GM19240 (cell line): ENCODE measurements around the gene RAP1GAP.
"Not testable (repeated sequence)": the region's sequence is repeated elsewhere in the genome, so short reads cannot be mapped to it uniquely, and the experiment has no call there.

Experiments used
- DNase-seq: peaks from one replicate; pipeline ENCODE4 v3.0.0; 2011; ENCODE audit warnings: low spot score; ENCODE audit not compliant: insufficient read length

Gene RAP1GAP

DNA sequence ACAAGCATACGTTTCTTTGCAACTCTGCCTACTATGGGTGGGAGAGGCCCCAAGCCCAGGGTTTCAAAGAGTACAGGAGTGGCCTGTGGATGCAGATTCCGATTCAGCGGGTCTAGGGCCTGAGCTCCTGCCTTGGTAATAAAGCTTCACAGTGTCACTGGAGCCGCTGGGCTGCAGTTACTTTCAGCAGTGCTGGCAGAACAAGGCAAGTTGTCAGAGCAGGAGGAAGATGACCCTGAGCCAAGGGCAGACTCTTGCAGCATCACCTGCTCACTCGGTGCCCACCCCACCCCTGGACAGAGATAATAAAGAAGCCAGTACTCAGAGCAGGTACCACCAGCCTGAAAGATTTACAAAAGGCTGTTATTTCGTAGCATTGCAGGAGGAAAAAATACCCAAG lies 8.0 kb upstream of the RAP1GAP start:
- DNase-seq = no peak

DNA sequence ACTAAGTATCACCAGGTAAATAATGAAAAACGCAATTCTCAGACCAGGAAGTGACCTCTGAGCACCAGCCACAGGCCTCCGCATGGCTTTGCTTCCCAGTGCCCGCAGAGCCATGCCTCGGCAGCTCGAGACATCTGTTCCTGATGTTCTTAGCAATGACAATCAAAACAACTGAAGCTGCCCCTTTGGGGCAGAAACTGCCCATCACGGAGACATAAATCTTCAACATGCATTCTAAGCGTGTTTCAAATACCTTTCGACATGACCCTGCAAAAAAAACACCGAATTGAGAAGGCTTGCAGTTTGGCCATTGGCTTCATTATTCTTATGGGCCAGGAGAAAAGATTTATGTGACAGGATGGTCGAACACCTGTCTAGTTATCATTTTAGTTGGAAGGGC lies 5.8 kb upstream of the RAP1GAP start:
- no peak for DNase-seq

DNA sequence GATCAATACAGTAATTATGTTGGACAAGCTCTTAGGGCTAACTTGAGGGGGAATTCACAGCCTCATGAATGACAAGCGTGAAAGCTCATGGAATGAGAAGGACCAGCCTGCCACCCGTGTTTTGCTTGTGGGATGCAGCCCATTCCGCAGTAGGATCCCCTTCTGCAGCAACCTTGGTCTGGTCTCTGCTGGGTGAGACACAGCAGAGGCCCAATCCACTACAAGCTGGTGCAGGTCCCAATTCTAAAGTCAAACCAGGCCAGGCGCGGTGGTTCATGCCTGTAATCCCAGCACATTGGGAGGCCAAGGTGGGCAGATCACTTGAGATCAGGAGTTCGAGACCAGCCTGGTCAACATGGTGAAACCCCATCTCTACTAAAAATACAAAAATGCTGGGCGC lies 4.7 kb upstream of the RAP1GAP start:
- DNase-seq = not testable (repeated sequence)

DNA sequence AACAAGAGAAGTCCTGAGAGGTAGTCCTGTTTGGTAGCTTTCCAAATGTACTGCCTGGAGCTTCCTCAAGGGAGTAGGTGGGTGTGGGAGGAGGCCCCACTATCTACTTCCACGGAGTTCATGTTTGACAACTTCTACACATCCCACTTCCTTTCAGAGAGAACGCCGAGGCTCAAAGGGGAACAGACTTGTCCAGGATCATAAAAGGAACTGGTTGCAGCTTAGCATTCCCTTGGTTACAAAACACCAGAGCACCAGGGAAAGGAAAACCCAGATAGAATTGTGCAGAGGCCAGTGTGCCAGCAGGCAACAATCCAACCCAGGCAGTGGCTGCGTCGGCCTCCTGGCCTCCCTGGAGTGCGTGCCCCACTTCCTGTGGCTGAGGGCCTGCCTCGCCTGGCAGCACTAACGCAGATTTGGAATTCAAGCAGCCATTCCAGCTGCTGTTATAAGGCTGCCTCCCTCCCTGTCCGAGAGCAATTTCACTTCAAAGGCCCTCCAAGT lies 4.2 kb upstream of the RAP1GAP start:
- no peak for DNase-seq

DNA sequence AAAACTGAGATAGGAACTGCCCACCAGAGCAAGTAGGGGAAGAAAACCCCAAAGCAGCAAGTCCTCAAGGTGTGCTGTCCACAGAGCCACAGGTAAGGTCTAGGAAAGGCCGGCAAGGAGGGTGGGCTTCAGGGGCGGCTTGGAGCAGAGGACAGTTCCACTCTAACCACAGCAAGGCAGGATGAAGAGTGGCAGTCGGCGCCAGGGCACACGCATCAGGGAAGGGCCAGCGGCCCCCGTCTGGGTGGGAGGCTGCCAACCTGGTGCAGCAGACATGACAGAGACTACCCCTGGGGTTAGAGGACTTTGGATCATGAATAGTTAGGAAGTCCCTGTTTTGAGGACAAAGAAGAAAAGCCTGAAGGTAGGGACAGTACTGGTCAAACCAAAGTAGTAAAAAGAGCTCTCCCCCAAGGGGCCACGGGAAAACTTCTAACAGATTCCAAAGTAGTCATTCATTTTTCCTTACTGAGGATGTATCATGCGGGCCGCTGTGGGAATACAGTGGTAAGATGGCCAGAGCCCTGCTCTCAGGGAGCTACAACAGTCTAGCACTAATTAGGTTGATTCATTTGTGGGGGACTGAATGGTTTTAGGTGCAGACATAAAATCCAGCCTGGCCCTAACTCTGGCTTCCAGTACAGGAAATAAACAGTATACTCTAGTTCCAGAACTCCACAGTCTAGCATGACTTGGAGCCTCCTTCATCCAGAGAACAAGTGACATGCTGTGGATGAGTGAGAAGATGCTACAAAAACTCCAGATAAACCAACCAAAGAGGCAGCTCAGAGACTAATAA lies 3.5 kb upstream of the RAP1GAP start:
- DNase-seq = no peak

DNA sequence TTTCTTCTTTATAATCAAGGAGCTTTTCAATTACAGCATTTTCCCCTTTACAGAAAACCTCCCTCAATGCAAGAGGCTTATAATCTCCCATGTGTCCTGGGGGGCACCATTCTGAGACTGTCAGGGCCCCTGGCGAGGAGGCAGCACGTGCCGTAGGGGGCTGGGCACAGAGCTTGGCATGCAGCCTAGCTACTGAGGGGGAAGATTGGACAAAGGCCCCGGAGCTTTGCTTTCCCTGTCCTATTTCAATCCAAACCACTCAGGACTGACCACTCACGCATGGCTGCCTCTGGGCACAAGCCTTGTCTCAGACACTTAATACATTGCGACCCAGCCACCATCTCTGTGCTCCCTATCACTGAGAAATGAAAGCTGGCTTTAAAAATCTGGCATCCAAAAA lies 2.8 kb upstream of the RAP1GAP start:
- DNase-seq = no peak

DNA sequence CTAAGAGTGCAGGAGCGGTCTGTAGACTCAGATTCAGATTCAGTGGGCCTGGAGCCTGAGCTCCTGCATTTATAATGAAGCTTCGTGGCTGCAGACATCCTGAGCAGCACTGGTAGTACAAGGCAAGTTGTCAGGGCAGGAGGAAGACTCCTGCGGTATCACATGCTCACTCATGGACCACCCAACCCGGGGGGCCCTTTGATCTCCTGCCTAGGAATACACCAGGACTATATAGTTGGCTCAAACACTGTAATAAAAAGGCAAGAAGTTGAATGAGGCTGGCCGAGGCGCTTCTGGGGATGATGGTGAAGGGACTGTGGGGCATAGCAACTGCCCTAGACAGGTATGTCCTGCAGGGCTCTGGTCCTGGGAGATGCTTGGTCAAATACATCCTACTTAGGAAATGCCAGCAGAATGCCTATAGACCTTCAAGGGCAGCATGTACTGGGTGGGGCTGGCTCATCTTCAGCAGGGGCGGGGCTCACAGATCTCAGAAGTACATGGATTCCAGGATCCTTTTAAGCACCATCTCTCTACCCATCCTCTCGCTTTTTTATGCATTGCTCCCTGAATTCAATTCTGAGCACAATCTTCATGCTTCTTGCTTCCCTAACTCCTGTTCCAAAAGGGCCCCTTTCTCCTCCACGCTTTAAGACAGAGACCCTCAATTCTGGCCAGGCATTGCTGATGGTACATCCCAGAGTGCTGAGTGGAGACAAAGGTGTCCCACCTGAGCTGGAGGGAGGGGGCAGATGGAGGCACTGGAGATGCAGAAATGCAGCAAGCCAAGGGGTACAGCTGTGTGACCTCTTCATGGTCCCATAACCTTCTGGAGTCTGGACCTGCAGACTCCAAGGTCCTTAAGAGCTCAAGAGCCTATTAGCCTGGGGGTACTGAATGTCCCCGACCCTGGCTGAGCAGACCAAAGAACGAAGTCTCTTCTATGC lies 2.1 kb upstream of the RAP1GAP start:
- no peak for DNase-seq

DNA sequence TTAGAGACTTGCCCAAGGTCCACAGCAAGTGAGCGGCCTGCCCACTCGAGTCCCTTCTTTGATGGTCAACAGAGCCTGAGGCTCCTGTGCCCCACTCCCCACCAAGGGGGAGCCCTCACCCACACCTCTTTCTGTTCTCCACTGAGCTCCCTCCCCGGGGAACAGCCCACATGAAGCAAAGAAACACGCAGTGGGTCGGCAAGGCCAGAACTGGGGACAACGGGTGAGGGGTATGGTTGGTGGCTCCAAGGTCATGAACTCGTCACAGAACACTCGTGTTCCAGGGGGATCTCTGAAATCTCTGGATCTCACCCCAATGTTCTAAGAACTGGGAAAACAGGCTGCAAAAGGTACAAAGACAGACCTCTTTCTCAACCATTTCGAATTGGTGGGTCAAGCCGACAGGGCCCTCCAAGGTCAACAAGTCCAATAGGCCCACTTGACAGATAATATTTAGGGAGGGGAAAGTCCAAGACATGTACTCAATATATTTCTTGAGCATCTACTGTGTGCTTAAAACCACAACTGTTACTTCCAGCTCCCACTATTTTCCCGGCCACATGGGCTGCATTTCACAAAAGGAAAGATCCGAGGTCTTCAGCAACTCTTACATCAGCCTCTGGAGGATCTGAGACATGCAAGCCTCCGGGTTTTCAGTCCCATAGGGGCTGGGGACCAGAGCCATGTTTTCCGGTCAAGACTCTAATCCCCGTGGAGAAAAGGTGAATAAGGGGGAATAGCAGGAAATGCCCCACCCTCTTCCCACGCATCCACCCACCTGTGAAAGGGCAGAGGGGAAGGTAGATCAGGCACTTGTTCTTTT lies 1.1 kb upstream of the RAP1GAP start:
- no peak for DNase-seq

DNA sequence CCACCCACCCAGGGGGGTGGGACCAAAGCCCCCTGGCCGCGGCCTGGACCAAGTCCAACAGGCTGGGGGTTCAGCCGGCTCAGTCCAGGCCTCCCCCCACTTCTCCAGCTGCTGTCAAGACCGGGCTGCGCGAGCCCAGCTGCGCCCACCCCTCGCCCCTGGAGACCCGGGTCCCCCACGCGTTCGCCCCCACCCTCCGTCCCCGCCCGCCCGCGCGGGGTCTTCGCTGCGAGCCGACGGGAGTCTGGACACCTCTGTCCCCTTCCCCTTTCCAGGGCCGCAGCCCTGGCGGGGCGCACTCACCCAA lies 253 bp downstream of the RAP1GAP start:
- no peak for DNase-seq

DNA sequence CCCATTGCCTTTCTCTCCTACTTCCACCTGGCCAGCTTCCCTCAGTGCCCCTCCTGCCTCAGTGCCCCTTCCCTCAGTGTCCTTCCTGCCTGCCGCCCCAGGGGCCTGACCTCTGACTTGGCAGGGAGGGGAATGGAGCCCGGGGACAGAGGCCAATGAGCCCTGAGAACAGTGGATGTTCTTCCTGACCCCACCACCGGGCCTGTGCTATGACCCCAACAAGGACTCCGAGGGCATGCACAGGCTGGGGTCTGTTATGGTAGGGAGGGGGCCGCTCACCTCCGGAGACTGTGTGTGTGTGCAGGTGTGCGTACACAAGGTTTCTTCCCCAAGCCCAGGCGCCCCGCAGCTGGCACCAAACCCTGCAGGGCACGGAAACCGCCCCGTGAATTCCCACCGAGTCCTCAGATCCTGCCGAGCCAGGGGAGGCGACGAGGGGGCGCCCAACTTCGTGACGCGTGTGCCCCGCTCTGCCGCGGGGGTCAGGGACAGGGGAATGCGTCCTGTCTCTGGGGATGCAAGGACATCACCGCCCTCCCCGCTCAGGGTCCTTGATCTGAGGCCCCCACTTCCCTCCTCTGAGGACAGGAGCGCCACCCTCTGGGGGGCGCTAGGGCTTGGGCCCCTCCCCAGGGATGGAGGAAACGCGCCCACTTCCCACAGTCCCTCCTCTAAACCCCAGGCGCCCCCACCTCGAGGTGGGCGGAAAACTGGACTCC lies 766 bp downstream of the RAP1GAP start:
- no peak for DNase-seq

DNA sequence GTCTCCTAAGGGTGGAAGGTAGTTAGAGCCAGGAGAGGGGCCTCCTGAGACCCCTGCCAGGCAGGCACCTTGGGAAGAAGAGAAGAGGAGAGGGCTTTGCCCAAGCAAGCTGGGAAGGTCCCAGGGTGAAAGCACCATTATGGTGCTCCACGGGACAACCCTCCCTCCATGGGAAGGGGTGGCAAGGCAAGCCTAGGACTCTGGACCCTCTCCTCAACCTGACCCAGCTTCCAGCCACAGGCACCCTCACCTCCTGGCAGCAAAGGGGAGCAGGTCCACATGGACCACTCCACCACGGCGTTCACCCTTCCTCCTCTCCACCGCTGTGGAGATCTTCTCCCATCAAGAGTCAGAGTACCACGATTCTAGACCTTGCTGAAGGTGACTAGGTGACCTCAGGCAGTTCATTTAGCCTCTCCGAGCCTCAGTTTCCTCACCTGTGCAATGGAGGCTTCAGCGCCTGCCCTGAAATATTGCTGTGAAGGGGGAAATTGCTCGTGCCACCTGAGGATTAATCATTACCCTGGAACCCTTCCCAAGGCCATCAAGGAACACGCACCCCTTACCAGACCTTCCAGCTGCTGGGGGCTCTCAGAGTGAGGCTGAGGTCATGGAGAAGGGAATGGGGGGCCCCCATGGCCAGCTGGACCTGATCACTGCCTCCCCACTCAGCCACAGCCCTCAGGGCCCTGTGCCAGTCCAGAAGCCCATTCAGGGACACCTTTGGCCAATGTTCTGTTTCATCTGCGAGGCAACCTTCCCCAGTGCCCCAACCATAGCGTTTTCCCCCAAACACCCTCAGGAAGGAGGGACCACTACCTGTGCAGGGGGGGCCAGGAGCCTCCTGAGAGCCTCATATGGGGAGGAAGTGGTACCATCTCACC lies 1.6 kb downstream of the RAP1GAP start:
- no peak for DNase-seq

DNA sequence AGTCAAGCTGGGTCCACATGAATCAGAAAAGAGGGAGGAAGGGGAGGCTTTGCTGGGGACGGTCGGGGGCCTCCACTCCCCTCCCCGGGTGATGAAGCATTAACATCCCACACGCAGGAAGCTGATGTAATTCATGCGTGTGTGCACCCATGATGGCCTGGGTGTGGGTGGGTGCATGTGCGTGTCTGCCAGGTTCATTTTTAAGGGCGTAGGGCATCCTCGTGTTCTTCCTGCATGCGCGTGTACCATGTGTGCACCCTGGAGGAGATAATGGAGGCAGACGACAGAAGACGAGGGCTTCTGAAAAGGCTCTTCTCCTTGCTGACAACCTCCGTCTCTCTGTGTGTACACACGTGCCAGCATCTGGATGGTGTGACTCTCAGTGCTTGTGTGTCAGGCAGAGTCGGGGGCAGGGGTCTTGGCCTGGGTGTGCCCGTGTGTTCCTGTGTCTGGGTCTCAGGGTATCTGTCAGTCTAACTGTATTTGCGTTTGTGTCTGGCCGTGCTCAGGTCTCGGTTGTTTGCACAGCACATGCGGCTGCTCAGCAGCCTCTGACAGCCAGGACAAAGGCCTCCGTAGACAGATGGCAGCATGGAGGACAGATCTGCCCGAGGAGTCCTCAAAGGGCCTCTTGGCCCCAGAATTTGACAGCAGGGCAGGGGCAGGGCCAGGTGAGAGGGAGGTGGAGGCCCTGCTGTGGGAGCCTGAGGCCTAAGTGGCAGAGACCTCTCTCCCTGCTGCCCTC lies 2.4 kb downstream of the RAP1GAP start:
- DNase-seq = no peak

DNA sequence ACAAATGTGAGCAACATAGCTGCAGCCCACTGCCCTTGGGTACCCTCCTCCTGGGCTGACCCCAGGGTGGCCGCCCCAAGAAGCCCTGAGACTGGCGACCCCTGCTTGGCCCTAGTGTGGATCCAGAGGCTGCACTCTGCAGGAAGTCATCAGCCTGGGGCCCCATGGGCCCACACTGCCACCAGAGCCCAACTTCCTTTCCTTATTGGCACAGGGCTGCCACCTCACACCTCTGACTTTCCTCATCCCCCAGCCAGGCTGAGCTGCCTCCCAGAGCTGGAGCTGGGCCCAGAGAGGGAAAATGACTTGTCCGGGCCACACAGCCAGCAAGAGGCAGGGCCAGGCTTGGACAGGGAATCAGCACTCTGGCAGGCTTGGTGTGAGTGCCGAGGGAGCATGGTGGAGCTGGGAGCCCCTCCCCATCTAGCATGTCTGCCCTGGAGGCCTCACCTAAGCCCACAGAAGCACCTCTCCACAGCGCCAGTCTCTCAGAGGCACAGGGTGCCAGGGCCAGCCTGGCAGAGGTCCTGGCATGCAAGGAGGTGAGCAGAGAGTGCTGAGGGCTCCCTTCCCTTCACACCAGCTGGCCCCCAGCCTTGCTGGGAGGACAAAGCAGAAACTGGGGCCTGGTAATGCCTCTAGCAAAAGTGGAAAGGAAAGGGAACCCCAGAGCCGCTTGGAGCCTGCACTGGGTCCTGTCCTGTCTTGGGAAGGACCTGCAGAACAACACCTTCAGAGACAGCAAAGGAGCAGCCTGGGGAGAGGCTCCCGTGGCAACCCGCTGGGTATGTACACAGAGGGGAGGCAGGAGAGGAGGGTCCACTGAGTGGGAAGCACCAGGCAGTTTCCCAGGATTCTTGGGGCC lies 3.2 kb downstream of the RAP1GAP start:
- DNase-seq = no peak

DNA sequence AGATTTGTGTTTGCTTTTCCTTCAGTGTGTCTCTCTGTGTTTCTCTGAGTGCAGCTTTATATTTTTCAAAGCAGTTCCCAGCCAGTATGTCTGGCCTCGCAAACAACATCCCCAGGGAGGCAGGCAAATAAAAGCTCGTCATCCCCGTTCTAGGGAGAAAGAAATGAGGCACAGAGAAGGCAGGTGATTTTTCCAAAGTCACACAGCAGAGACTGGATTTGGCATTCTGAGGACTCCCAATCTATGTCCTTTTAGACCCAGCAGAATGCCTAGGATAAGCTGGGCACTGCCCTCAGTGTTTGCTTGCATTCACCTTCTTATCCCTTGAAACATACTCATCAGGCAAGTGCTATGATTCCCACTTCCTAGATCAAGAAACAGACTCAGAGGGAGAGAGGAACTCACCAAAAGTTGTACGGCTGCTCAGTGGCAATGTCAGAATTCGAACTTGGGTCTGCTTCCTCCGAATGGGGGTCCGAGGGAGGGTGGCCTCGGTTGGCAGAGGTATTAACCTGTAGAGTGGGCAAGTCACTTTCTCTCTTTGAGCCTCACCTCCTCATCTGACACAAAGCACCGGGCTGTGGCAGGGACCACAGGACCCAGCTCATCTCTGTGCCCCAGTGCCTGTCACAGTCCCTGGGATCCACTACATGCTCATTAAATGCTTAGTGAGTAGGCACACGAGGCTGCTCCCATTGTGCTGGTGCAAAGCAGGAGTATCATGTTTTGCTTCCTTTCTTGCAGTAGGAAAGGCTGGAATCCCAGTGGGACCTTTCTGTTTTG lies 4.2 kb downstream of the RAP1GAP start:
- DNase-seq = no peak

DNA sequence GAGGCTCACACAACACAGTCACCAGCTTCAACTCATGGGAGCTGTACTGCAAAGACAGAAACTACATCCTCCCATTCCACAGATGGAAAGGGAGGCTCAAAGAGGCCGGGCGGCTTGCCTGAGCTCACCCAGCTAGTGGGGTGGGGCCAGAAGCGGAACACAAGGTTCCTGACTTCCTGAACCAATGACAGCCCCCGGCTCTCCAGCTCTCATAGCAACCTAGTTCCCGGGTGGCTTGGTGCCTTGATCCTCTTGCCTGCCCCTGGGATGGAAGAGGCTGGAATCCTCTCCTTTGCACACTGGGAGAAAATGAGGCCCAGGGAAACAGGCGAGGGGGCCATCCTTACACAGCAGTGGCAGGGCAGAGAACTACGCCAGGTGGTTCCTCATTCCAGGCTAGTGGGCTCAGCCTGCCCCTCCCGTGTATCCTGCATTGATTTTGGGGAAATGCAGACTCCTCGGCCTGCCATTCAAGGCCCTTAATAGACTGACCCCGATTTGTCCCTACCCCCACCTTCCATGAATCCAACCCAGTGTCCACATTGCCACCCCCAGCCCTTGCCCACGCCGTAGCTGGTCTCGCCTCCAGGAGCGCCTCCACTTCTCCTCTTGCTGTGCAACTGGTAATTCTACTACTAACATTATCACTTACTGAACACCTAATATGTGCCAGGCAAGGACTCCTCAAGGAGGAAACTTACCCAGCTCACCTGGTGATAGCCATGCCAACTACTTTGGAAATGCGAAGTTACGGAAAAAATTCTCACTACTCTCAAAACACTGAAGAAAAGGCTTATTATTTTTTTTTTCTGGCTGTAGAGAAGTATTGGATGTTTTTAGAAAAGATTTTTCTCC lies 5.0 kb downstream of the RAP1GAP start:
- no peak for DNase-seq

DNA sequence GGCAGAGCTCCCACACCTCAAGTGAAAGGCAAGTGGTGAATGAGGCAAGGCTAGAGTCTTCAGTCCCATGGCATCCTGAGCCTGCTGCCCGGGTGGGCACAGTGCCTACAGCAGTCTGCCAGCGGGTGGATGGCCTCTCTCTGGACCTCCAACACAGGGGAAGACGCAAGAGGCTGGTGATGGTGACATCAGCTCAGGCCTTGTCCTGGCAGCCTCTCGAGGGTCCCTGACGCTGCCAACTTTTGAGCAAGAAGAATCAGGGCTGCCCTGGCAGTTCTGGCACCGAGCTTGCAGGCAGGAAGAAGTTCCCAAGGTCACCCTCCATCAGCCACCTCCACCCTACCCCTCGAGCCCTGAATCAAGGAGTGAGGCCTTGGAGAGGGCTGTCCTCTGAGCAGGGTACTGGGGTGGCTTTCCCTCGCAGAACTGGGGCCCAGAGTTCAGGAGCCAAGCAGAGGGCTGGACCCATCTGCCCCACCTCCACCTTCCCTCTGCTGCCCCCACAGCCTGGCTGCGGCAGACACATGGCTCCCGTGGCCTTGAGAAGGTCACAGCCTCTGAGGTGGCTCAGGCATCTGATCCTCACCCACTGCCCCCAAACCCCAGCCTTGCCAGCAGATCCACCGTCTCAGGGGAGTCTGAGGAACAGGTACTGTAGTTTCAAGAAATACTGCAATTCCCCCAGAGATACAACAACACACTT lies 5.8 kb downstream of the RAP1GAP start:
- no peak for DNase-seq
